GM19397 (cell line): ENCODE data around the gene LYST.

Experiments
- ATAC-seq: cut with Tn5 transposase; IDR thresholded peaks from one replicate; pipeline ENCODE4 v1.9.1; 2021; ENCODE audit warnings: mild to moderate bottlenecking, moderate library complexity; ENCODE audit not compliant: unreplicated experiment

LYST gene

DNA sequence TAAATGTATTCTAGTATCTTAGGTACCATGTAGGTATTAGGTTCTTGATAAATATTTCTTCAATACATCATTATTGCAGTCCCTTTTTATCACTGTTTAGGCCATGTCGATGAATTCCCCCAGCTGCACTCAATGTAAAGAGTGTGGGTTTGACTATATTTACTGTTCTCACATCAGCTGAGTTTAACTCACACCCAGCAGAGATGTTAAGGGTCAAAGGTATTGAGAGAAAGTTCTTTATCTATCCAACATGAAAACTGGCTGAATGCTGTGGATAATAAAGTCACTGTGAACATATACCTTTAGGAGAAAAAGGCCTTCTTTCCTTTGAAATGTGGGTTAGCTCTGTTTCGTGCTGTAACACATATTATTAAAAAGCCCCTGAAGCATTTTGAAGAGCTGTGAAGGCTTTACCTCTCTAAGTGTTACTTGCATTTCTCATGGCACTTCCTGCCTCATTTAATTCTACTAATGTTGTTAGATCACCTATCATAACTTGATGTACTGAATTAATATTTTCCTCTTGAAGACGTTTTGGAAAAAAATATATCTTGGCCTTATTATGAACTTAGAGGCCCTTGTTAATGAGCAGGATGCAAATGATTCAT, 19.1 kb upstream of the LYST start:
- no peak for ATAC-seq

DNA sequence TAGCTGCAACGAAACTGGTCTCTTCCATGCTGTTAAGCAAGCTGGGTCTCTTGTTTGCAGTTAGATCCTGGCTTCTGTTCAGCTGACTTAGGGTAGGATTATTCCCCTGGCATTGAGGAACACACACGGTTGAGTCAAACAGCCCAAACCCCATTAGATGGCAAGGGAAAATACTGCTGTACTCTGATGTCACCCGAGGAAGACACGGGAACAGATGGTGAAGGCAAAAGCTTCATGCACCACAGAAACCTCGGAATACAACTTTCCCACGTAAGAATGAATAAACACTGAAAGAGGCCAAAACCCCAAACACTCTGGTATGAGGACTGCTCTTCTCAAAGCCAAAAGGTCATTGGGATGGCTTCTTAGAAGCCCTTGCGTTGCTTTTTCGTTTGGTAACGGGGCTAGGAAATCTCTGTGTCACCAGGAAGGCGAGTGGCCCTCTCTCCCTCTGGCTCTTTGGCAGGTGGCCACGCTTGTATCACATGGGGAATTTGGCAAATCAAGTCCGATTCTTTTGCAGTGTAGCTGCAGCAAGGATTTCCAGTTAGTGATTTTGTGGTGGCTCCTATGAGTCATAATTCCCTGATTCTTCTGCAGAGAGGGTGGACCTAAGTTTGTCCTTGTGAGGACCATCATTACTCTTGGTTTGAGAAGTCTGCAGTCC, 16.7 kb upstream of the LYST start:
- ATAC-seq: no peak

DNA sequence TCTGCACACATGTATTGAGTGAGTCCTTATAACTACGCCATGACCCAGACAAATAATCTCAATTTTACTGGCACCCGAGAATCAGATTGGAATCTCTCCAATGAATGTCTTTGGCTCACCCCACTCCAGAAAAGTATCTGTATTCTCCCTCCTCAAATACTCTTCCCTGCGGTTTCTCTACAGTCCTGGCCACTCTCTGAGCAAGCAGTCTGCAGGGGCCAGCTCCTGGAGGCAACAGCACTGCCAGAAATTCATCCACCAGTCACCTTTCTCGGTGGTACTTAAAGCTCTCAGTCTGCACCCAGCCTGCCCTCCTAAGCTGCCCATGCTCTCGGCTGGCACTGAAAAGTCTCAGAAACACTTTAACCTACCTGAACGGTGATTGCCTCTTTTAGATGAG, 16.1 kb upstream of the LYST start:
- ATAC-seq: no peak

DNA sequence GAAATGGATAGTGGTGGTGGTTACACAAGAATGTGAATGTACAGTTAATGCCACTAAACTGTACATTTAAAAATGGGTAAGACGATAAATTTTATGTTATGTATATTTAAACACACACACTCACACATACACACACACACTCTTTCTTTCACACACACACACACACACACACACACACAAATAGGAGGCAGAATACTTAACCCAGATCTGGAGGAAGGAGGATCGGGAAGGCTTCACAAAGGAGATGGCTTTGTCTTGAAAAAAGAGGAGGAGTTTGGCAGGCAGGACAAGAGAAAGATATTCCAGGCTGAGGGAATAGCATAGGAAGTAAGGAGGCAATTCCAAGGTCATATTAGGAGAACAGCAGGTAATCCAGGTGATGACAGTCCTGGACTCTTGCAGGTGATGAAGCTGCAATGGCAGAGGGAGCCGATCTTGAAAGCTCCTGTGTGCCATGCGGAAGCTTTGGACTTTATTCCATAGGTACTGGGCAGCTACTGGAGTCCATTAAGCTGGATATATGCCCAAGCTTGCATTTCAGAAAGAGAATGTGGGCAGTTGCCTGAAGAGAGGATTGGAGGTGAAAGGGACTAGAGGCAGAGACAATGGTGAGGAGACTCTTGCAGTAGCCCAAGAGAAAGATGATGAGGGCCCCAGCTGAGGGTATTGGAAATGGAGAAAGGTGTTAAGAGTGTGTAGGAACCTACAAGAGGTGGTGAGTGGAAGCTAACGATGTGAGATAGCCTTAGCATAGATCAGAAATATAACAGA, 15.4 kb upstream of the LYST start:
- ATAC-seq: no peak

DNA sequence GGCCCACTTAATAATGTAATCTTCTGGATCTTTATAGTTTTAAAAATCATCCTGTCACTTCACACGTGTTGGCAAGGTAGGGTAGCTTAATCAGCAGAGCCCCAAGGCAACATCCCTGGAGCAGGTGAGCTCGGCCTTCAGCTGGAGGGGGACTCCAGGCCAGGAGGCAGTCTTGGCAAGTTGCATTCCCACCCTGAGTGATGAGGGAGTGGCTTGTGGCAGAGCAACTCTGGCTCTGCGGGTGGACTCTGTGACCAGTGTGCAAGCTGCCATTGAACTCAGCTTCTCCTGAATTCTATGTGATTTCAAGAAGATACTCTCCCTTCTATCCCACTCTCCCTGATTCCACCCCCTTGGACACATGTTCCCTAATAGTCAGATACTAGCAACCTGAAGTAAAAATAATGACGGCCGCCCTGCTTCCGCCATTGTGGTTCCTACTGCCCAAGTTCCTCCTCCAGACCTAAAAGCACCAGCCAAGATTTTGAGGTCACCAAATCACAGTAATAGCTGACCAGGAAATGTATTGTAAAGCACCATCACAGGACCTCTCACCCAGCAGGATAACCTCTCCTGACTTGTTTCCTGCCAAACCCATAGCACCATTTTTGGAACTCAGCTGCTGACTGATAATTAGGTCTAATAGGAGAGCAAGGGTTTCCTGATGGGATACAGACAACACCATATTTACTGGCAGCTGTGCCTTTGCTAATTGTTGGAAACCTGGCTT, 11.5 kb upstream of the LYST start:
- ATAC-seq: no peak

DNA sequence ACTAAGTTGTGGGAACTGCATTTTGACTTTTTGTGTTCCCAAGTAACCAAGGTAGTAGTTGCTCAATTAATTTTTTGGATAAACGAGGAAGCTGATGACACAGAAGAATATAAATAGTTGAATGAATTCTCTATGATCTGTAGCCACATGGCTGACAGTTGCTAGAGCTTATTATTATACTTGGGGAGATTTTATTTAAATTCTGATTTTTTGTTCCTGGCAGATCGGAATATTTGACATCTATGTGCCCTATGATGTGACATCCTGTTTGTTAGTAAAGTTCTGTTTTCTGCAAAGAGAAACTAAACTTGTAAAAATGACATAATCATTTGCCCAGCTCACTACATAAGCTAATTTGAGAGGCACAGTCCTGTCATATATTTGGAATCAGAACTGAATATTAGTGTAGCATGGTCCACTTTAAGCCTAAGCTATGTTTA, 9.7 kb upstream of the LYST start:
- no peak for ATAC-seq

DNA sequence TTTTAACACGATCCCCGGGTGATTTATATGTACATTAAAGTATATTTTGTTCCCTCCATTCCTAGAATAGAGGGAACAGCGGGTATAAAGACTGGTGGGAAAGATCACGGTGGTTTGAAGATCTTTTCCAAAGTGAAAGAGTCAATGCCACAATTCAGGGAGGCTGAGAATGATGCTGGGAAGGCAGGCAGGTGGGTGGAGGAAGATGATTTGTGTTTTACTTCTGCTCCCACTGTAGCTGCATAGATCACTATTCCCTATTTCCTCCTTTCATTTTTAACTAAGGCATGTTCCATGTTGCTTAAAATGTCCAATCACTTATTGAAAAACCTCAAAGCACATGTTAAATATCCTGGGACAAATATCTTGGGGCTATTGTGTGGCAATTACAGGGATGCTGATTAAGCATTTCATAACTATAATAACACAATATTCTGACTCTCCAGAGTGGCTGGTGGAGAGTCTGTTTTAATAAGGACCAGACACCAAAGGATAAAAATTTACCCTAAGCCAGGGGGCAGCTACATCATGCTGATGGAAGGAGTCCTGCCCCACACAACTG, 8.4 kb upstream of the LYST start:
- ATAC-seq: no peak

DNA sequence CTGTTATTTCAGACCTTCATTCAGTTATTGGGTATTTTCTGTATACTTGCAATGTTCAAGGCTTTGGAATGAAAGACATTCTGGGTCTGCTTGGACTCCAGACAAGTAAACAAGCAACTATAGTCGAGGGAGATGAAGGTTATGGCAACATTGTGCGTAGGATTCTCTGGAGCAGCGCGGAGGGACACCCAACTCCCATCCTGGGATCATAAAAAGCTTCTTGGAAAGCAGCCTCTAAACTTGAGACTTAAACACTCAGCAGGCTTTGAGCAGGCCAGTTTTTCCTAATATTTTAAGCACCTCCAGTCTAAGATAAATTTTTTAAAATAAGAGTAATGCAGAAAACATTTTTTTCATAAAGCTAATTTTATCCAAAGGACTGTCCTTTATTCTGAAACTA, 7.6 kb upstream of the LYST start:
- no peak for ATAC-seq

DNA sequence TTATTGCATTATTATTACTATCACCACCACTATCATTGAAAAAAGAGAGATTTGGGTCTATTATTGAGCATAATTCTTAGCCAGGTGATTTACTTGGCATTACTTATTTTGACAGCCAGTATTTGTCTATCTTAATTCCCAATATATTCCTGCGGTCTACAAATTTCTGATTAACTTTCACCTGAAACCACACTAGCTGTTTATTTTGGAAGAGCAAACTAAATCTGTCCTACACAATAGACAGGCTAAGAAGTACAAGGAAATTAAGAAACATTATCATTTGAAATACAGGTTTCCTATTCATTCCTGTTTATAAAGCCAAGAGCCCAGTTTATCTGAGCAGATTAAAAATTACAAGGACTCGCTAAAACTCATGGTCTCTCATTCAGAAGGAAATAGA, 6.9 kb upstream of the LYST start:
- ATAC-seq: no peak

DNA sequence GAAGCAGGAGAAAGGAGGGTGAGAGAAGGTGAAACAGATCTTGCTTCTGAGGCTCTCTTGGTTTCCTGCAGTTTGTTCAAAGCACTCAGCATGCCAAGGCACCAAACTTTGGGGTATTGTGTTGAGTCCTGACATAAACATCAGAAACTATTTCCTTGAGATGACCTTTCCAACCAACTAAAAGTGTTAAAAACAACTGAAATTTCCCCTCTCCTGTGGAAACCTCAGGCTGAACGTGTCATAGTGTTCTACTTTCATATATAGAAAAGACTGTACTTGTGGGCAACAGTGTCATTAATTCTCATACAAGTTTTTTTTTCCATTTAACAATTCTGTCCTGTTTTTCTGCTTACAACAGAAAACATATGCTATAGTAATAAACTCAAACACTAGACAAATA, 6.3 kb upstream of the LYST start:
- no peak for ATAC-seq

DNA sequence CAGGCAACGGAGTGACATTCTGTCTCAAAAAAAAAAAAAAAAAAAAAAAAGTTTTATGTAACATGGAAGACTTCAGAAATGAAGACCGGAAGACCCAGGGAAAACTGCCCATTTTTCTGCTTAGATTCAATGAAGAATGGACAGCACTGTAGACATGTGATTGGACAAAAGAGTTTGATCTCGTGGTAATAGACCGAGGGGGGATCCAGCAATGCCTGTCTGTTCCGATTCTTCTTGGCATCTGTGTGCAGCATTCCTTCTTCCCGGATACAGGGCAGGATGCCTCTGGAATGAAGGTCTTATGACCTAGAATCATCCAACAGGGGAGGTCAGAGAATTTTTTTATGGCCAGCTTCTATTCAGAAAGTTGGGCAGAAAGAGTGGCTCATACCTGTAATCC, 5.6 kb upstream of the LYST start:
- no peak for ATAC-seq

DNA sequence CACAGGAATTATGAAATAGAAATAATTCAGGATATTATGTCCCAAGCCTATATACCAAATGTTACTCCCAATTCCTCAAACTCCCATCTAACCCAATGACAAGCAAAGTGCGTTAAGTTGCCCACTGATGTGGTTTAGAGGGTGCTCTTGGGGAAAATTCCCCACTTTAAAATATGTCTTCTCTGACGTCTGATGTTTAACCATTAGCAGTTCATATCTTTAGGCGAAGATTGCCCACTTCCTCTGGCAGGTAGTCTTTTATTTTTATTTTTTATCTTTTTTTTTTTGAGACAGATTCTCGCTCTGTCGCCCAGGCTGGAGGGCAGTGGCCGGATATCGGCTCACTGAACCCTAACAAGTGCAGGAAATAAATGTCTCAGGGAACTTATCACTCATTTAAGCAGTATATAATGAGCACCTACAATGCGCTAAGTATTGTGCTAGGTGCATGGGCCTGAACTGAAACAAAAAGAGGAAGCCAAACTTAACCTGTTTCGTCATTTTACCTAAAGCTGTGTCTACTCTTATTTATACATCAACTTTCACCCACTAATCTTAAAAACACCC, 1.3 kb upstream of the LYST start:
- ATAC-seq: no peak

DNA sequence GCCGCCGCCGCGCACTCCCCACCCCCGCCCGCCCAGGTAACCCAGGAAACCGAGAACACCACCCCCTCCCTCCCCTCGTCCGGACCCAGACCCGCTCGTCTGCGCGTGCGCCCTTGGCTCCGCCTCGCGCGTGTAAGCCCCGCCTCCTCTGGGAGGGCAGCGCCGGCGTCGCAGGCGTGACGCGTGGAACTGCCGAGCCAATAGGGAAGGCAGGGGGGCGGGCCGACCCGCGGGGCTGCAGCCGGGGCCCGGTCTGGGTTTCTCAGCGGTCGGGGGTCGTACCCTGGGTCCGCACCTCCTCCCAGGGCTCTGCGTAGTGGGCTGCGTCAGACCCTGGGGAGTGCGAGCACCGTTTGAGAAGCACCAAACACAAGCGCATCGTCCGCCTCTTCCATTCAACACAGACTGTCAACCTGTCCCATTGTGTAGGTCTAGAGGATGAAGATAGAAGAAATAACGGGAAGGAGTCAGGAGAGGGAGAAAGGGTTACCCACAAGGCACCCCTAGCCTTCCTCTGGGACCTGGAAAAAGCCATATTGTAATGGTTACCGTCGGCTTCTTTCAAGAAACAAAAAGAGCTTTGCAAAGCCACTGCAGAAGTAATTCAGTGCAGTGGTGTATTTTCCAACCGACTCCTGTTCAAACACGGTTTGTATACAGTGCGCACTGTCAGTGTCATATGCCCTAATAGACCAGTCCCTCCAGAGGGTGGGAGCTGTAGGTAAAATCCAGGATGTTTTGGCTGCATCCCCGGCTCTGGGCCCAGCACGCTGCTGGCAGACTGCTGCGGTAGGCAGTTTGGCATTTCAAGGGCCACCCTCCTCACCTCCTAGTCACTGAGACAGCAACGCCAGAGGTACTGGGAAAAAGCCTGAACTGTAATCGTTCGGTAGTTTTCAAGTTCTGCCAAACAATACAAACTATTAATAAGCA, 473 bp upstream of the LYST start:
- ATAC-seq: peak; percentile 77

DNA sequence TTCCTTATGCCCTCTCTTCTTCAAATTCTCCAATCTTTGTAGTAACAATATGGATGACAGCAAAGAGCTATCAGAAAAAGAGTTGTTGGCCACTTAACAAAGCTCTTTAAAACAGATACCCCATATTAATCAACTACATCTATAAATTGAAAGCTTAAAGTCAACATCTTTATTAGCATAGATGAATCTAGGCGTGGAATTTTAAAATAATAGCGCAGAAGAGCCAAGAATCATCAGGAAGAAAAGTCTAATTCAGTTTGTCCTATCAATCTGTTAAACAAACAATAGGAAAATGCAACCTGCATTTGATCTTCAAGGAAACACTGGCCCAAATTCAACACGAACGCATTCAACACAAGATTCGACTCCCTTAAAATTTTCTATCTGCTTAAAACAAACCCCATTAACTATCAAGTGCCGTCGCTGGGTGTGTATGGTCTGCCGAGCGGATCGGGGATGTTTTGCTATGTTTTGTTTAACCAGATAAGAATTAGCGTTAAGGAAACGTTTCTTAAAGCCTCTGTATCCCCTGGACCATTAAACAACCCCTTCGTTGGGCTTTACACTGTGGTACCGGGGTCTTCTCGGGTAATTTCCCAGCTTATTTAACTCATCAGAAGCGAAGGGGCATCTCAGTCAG, 1.0 kb downstream of the LYST start:
- peak; percentile 7 for ATAC-seq

DNA sequence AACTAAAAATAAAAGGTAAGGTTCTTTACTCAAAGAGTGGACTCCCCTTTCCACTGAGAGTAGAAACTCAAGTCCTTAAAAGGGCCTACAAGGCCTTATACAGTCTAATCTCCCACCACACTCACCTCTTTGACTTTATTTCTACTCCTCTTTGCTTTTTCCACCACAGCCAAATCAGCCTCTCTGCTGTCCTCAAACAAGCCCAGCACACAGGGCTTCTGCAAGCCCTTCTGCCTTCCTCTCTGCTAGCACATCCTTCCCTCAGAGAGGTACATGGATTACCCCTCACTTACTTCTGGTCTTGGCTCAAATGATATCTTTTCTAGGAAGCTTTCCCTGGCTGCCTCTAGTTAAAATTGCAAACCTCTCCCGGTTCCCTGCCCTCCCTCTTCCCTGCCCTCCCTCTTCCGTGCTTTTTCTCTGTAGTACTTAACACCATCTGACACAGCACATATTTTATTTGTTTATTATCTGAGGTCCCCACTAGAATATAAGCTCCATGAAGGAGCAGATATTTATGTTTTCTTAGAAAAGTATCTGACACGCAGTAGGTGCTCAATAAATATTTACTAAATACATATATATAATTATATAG, 1.7 kb downstream of the LYST start:
- no peak for ATAC-seq

DNA sequence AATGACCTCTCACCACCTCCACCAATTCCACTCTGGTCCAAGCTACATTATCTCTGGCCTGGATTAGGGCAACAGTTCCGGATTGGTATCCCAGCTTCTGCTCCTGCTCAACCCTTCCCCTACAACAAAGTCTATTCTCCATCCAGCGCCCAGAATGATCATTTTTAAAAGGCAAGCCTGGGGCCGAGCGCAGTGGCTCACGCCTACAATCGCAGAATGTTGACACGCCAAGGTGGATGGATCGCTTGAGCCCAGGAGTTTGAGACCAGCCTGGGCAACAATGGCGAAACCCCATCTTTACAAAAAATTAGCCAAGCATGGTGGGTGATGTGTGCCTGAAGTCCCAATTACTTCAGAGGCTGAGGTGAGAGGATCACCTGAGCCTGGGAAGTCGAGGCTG, 2.2 kb downstream of the LYST start:
- ATAC-seq: no peak

DNA sequence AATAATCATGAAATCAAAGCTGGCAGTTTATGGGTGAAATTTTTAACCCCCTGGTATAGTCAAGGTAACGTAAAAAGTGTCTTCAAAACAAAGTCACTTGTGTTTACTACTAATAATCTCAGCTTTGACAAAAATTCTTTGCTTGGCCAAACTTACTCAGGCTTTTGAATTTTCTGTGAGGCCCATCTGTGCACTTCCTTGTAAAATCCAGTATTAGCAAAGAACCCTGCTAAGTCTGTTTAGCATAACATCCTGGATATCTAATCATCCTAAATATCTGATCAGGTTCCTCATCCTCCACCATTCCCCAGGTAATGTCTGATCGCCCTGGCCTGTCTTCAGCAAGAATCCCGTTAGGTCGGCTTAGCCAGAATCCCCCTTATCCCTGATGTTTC, 3.0 kb downstream of the LYST start:
- ATAC-seq: no peak

DNA sequence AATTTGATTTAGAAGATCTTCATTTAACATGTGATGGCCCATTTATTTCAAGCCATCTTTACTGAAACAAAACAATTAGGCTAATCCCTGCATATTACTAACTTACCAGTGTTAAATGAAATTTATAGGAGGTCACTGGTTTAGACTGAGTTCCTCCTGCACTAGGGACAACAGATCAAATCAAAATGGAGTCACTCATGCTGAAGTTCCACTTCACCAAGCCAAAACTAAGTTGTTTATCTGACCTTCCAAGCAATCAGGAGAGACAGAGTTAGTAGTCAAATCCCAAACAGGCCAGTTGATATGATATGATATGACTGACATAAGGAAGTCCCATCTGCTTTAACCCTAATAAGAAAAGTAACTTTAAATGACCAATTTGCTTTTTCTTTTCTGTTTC, 4.8 kb downstream of the LYST start:
- no peak for ATAC-seq

DNA sequence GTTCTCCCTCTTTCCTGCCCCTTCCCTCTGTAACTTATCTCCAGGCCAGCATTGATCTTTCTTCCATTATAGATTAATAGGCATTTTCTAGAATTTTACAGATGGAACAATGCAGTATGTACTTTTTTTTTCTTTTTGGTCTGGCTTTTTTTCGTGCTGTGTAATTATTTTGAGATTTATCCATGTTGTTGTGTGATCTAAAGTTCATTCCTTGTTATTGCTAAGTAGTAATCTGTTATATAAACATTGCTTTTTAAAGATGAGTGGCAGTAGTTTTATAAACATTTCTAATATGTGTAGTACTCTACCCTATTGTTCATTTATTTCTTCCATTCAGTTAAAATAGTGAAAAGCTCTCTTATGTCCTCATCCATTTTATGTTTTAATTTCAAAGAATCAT, 5.9 kb downstream of the LYST start:
- ATAC-seq: no peak
